ENCODE results near the gene CSDE1. TPM values are rescaled to one million over a fixed set of nuclear protein-coding genes. Genes with fewer than 3 reads are reported as not detected.
A peak's percentile ranks its signal among the peaks of the same experiment; 100 is the strongest.
"Not testable (repeated sequence)": the region's sequence is repeated elsewhere in the genome, so short reads cannot be mapped to it uniquely, and the experiment has no call there.

Gene CSDE1
- total and polyA plus RNA-seq, 8 donors: 390 to 524 (median 438) TPM

DNA sequence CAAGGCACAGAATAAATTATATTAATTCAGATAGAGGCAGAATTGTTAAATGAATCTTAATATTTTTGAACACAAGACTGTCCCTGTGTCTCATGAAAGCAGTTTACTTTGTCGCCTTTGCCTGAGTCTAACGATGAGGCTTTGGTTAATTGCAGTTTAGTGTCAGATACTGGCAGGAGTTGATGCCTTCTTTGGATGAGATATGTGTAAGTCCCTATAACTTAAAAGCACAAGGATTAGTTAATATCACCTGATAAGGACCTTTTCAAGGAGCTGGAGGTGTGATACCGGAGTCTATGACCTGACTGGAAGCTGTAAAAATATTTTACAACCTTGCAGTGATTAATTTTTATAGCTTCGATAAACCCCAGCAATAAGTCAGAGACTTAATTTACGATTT, 24.7 kb upstream of the CSDE1 start:
- H3K4me3 ChIP-seq: no peak overlapping the region
- no peak for ATAC-seq
- peaks cover 4 to 18% of the 10 kb centered on the region in 2 donors for H3K4me1 ChIP-seq
- no peak overlapping the region for H3K27ac ChIP-seq
- intact Hi-C loops (cut with DNase I): no loop called here
- no peak for DNase-seq
- peaks cover 0 to 13% of the 10 kb centered on the region in 2 donors for H3K36me3 ChIP-seq
- H3K27me3 ChIP-seq: peaks cover 0 to 24% of the 10 kb centered on the region in 2 donors
- peaks cover 0 to 10% of the 10 kb centered on the region in 2 donors for H3K9me3 ChIP-seq
- TF ChIP-seq, protein P1, sequence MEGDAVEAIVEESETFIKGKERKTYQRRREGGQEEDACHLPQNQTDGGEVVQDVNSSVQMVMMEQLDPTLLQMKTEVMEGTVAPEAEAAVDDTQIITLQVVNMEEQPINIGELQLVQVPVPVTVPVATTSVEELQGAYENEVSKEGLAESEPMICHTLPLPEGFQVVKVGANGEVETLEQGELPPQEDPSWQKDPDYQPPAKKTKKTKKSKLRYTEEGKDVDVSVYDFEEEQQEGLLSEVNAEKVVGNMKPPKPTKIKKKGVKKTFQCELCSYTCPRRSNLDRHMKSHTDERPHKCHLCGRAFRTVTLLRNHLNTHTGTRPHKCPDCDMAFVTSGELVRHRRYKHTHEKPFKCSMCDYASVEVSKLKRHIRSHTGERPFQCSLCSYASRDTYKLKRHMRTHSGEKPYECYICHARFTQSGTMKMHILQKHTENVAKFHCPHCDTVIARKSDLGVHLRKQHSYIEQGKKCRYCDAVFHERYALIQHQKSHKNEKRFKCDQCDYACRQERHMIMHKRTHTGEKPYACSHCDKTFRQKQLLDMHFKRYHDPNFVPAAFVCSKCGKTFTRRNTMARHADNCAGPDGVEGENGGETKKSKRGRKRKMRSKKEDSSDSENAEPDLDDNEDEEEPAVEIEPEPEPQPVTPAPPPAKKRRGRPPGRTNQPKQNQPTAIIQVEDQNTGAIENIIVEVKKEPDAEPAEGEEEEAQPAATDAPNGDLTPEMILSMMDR (IDR thresholded peaks at IDR 0.05): no peak

DNA sequence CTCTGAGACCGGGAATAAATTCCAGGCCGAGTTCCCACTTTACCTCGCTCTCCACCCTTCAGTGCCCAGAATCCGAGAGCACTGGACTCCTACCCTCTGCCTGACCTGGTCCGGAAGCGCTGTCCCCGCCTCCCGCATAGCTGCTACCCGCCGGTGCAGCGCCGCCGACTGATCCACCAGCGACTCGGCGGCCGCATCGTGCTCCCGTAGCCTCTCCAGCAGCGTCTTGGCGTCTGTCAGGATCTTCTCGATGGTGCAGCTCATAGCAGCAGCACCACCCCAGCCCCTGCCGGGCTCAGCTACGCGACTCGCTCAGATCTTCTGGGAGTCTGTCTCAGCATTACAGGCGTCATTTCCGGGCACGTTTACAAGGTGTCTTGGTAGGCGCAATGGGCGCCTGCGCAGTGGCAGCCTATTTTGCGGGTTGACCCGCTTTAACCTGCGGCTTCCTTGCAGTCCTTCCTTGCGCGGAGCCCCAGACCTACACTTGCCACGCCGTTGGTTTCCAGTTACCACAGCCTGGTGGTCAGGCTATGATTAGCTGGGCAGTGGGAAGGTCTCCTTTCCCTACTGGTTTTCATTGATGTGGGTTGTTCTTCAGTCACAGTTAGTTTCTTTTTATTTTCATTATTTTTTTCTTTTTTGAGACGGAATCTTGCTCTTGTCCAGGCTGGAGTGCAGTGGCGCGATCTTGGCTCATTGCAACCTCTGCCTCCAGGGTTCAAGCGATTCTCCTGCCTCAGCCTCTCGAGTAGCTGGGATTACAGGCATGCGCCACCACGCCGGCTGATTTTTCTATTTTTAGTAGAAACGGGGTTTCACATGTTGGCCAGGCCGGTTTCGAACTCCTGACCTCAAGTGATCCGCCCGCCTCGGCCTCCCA, 22.8 kb upstream of the CSDE1 start, which contains the start of gene SIKE1:
TSS of gene SIKE1 (minus strand) at position 342 of the 883 bp plus-strand sequence. CDS start at position 264, 78 bp downstream.
- Histone ChIP-seq H3K27me3 (peaks cover 0 to 20% of the 10 kb centered on the region in 2 donors), H3K36me3 (peaks cover 0 to 25% of the 10 kb centered on the region in 2 donors), H3K4me3 (peak within 1 kb of the TSS; percentile 49 to 85), H3K9me3 (no peaks in the 10 kb centered on the region), H3K4me1 (peaks cover 4 to 18% of the 10 kb centered on the region in 2 donors), H3K27ac (peak within 1 kb of the TSS; percentile 86 to 92)
- DNase-seq (peak; percentile 88 to 95 (median 95)), ATAC-seq (peak; percentile 98)
- intact Hi-C loops (cut with DNase I): no loop called here
- TF ChIP-seq, protein P1 (IDR thresholded peaks at IDR 0.05): no peak

GRCh38 chr1:114779722-114780121, 21.9 kb upstream of the CSDE1 start:
- DNase-seq: no peak
- TF ChIP-seq, protein P1 (IDR thresholded peaks at IDR 0.05): no peak
- H3K36me3 ChIP-seq: peaks cover 0 to 34% of the 10 kb centered on the region in 2 donors
- no peaks in the 10 kb centered on the region for H3K9me3 ChIP-seq
- peaks cover 4 to 18% of the 10 kb centered on the region in 2 donors for H3K4me1 ChIP-seq
- peak overlapping the region in 1 of 2 donors; percentile 92 for H3K27ac ChIP-seq
- intact Hi-C loops (cut with DNase I): no loop called here
- peaks cover 0 to 16% of the 10 kb centered on the region in 2 donors for H3K27me3 ChIP-seq
- no peak for ATAC-seq
- H3K4me3 ChIP-seq: peak overlapping the region; percentile 49 to 85

DNA sequence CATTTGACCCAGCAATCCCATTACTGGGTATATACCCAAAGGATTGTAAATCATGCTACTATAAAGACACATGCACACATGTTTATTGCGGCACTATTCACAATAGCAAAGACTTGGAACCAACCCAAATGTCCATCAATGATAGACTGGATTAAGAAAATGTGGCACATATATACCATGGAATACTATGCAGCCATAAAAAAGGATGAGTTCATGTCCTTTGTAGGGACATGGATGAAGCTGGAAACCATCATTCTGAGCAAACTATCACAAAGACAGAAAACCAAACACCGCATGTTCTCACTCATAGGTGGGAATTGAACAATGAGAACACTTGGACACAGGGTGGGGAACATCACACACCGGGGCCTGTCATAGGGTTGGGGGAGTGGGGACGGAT, 18.9 kb upstream of the CSDE1 start:
- H3K27ac ChIP-seq; H3K27me3 ChIP-seq; H3K9me3 ChIP-seq; intact Hi-C loops (cut with DNase I); H3K4me3 ChIP-seq; DNase-seq; ATAC-seq: not testable (repeated sequence)
- peaks cover 4 to 18% of the 10 kb centered on the region in 2 donors for H3K4me1 ChIP-seq
- H3K36me3 ChIP-seq: peaks cover 0 to 58% of the 10 kb centered on the region in 2 donors

- intact Hi-C loops (cut with DNase I): no loop called here
- DNase-seq (no peak), ATAC-seq (no peak)
- H3K4me1 ChIP-seq: no peaks in the 10 kb centered on the region
- H3K27ac ChIP-seq: no peak overlapping the region
- no peaks in the 10 kb centered on the region for H3K27me3 ChIP-seq
- TF ChIP-seq, protein P1 (IDR thresholded peaks at IDR 0.05): no peak
- H3K4me3 ChIP-seq: no peak overlapping the region
- H3K36me3 ChIP-seq: peaks cover 0 to 67% of the 10 kb centered on the region in 2 donors
- H3K9me3 ChIP-seq: no peaks in the 10 kb centered on the region
These were observed 14.2 kb upstream of the CSDE1 start for GRCh38 chr1:114771992-114772391.
